ENCODE results near the gene SPINK2.

DNA sequence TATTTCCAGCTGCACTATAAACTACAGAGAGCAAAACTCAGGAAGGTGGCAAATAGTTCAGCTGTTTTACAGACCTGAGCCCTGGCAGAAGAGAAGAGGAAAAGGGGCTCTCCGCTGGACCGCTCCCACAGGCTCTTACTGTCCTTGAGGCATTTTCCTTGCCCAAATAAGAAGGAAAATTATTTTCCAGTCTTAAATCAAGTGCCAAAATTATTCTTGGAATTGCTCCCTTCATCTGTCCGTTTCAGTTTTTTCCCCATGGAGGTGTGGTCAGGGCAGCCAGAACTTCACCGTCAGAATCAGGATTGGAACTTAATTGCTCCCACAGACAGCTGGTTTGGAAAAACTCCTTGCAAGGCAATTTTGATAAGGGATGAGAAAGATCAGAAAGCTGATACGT, 35.2 kb upstream of the SPINK2 start:
- TF ChIP-seq, protein P1, sequence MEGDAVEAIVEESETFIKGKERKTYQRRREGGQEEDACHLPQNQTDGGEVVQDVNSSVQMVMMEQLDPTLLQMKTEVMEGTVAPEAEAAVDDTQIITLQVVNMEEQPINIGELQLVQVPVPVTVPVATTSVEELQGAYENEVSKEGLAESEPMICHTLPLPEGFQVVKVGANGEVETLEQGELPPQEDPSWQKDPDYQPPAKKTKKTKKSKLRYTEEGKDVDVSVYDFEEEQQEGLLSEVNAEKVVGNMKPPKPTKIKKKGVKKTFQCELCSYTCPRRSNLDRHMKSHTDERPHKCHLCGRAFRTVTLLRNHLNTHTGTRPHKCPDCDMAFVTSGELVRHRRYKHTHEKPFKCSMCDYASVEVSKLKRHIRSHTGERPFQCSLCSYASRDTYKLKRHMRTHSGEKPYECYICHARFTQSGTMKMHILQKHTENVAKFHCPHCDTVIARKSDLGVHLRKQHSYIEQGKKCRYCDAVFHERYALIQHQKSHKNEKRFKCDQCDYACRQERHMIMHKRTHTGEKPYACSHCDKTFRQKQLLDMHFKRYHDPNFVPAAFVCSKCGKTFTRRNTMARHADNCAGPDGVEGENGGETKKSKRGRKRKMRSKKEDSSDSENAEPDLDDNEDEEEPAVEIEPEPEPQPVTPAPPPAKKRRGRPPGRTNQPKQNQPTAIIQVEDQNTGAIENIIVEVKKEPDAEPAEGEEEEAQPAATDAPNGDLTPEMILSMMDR (IDR thresholded peaks at IDR 0.05; ENCODE audit: low read depth, low read length, poor library complexity, severe bottlenecking) = no peak
- no peak for TF ChIP-seq EZH2phosphoT487 (IDR thresholded peaks at IDR 0.05; ENCODE audit: borderline replicate concordance, low read length)
